WERI-Rb-1 (cell line): Measurements from ENCODE around the gene FLG.
"Not testable (repeated sequence)": the region's sequence is repeated elsewhere in the genome, so short reads cannot be mapped to it uniquely, and the experiment has no call there.

Source experiments
- DNase-seq: peaks from one replicate; pipeline ENCODE4 v3.0.0-alpha.2; 2020
- H3K27ac ChIP-seq: fragments of 250-450 bp; sonication (Bioruptor Pico); 2 replicates; pipeline ENCODE4 v1.5.1; 2020; ENCODE audit warnings: mild to moderate bottlenecking, moderate library complexity
- H3K27me3 ChIP-seq: fragments of 250-450 bp; sonication (Bioruptor Pico); 2 replicates; pipeline ENCODE4 v1.5.1; 2021; ENCODE audit warnings: mild to moderate bottlenecking, low read depth, moderate library complexity; ENCODE audit not compliant: insufficient read depth, severe bottlenecking
- H3K36me3 ChIP-seq: fragments of 250-450 bp; sonication (Bioruptor Pico); 2 replicates; pipeline ENCODE4 v1.5.1; 2020; ENCODE audit warnings: mild to moderate bottlenecking, moderate library complexity
- H3K4me3 ChIP-seq: 2 replicates; pipeline ENCODE4 v1.5.1; 2011; ENCODE audit warnings: low read depth, mild to moderate bottlenecking, control low read depth, low read length
- H3K9me3 ChIP-seq: fragments of 250-450 bp; sonication (Bioruptor Pico); 2 replicates; pipeline ENCODE4 v1.5.1; 2021; ENCODE audit warnings: mild to moderate bottlenecking, moderate library complexity; ENCODE audit not compliant: severe bottlenecking

FLG gene

GRCh38 chr1:152303139-152303872 is 21.7 kb downstream of the FLG start:
- H3K27me3 ChIP-seq: peaks cover 43% of the 10 kb centered on the region
- H3K36me3 ChIP-seq, H3K27ac ChIP-seq, H3K4me3 ChIP-seq: not testable (repeated sequence)
- peak; percentile 6 for DNase-seq
- peaks cover 11% of the 10 kb centered on the region for H3K9me3 ChIP-seq

GRCh38 chr1:152256394-152256793 is 68.6 kb downstream of the FLG start:
- H3K27ac ChIP-seq, H3K4me3 ChIP-seq, H3K36me3 ChIP-seq, DNase-seq: not testable (repeated sequence)
- peaks cover 37% of the 10 kb centered on the region for H3K27me3 ChIP-seq
- H3K9me3 ChIP-seq: peaks cover 17% of the 10 kb centered on the region
